Epidermal melanocyte (primary cell): ENCODE results near the gene SCAI.
"Not testable (repeated sequence)": the region's sequence is repeated elsewhere in the genome, so short reads cannot be mapped to it uniquely, and the experiment has no call there.

ENCODE experiments used
- DNase-seq: peaks from one replicate; pipeline ENCODE4 v3.0.0; 2011; ENCODE audit warnings: low spot score; ENCODE audit not compliant: insufficient read length

SCAI gene

DNA sequence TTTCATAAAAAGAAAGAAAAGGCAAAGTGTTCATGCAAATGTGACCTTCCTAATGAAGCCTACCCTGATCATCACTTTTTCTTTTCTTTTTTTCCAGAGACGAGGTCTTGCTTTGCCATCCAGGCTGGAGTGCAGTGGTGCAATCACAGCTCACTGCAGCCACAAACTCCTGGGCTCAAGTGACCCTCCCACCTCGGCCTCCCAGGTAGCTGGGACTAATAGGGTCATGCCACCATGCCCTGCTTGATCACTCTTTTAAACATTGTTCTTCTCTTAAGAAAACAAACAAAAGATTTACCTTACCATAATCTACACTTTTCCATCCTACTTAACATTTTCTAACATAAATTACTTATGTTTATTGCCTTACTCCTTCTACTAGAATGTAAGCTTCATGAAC lies 193.9 kb downstream of the SCAI start:
- no peak for DNase-seq

- no peak for DNase-seq
Observed at GRCh38 chr9:124947727-124948391, 195.5 kb downstream of the SCAI start.

DNA sequence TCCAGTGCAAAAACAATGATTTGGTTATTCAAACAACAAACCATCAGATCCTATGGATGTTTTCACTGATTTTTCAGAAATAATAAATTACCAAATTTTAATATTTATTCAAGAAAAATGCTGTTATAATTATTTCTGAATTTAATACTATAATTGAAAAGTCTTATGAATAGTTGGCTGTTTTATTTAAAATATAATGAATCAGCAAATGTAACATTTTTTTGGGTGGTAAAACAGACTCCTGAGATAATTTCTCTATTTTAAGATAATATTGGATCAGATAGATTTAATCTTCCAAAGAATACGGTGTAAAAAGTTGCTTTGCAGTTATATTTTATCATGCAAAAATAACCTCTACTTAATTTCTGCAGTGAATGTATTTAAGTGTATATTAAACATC lies 197.2 kb downstream of the SCAI start:
- no peak for DNase-seq

- DNase-seq: no peak
Observed at GRCh38 chr9:124941679-124942561, 201.4 kb downstream of the SCAI start.

- DNase-seq: peak; percentile 93
Observed at GRCh38 chr9:124940894-124941678, 202.2 kb downstream of the SCAI start, which contains the start of gene GOLGA1. Gene GOLGA1, minus strand, starts transcription at chr9:124941083. Its CDS starts 2,372 bp downstream, at chr9:124938711.

- no peak for DNase-seq
Observed at GRCh38 chr9:124940521-124940893, 202.8 kb downstream of the SCAI start.

- DNase-seq: no peak
Observed at GRCh38 chr9:124939944-124940343, 203.4 kb downstream of the SCAI start.

GRCh38 chr9:124934290-124934689 lies 209.0 kb downstream of the SCAI start:
- no peak for DNase-seq

- DNase-seq: no peak
Observed at GRCh38 chr9:124932333-124932732, 211.0 kb downstream of the SCAI start.

DNA sequence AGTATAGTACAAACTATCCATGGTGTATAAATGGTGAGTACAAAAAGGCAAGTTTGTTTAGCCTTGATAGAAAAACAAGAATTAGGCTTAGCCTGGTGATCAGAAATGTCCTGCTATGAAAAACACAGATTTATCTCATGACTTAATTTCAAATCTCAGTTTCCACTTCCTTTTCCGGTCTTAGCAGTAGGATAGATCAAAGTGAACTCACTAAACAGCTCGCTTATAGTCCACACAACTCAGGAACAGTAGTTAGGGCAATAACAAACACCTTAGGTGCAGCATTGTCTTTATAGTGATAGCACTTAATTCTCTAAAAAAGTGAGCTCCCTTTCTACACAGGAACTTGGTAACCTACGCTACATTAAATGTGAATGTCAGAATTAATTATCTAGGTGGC lies 213.9 kb downstream of the SCAI start:
- DNase-seq: no peak

- no peak for DNase-seq
Observed at GRCh38 chr9:124928116-124928515, 215.2 kb downstream of the SCAI start.

- DNase-seq: not testable (repeated sequence)
Observed at GRCh38 chr9:124920394-124920793, 222.9 kb downstream of the SCAI start.

GRCh38 chr9:124914753-124915405 lies 228.4 kb downstream of the SCAI start:
- no peak for DNase-seq

DNA sequence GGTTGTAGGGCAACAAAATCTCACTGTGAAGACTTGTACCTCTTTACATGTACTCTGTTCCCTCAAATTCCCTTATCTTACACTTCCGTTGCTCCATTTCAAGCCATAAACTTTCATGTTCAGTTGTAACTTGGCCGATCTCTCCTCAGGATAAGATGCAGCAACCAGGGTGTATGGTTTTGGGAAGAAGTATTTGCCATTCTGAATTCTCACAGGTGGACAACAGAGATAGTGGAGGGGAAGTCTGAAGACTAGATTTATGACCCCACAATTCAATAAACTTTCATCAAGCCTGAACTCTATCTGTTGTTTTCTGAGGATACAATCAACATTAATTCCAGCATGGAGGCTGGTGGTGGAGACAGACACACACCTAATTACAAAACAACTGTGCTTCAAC lies 229.9 kb downstream of the SCAI start:
- DNase-seq: no peak

DNA sequence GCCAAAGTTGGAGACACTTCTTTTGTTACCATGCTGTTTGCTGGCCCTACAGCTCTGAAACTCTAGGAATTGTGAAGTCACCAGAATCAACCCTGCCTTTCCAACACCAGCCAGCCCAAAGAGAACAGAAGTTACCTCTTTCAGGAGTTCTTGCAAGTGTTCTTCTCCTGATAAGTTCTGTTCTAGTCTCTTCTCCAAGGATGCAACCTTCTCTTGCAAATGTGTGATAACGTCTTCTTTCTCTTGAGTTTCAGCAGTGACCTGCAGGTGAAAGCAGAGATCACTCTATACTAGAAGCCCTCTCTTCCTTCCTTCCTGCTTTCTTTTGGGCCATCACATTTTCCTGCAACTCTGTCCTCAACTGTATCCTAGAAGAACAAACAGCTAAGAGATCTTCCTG lies 231.6 kb downstream of the SCAI start:
- DNase-seq: no peak

GRCh38 chr9:124908098-124908497 lies 235.2 kb downstream of the SCAI start:
- DNase-seq: no peak

GRCh38 chr9:124906966-124907365 lies 236.4 kb downstream of the SCAI start:
- DNase-seq: no peak

DNA sequence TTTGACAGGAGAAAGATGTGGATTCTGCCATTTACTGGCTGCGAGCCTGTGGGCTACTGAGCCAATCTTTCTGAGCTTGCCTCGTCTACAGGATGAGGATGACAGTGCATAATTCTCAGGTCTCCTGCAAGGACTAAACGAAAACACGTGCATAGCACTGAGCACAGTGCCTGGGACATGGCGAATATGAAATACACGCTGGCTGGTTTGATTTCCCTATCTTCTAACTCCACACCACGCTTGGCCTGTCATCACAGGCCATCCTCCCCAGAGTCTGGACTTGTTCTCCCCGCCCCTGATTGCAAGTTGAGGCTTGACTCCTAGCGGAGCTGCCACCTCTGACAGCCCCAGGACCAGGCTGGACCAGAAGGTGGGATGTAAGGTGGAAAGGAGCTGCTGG lies 243.5 kb downstream of the SCAI start:
- no peak for DNase-seq

DNA sequence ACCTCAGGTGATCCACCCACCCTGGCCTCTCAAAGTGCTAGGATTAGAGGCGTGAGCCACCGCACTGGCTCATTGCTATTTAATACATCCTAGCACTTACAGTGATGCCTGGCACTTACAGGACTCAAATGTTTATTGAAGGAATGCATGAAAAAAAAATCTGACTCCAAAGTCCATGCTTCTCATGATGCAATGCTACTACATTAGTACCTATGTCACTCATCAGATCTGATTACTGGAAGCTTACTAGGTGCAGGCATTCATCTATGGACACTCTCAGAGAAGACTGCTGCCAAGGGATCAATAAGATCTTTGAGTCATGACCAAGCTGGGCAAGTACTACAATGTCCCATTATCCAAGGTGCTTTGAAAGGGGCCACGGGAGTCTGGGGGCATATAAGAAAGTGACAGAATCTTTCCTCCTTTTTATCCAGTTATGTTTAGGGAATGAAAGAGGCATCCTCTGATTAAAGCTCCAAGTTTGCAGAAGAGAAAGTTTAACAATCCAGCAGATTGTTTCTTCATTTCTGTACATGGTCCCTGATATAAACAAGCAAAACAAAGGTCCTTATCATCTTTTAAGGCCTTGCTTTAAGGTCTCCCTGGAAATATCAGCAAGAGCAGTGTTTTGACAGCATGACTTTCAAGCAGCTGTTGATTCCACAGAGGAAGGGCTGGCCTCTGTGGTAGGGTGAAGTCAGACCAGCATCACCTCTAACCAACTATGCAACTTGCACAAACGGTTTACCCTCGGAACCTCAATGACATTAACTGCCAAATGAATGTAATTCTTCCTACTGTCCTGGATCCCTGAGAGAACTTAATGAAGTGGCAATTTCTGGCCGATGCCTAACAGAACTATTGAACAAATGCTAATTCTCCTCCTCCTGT lies 245.5 kb downstream of the SCAI start:
- DNase-seq: no peak

DNA sequence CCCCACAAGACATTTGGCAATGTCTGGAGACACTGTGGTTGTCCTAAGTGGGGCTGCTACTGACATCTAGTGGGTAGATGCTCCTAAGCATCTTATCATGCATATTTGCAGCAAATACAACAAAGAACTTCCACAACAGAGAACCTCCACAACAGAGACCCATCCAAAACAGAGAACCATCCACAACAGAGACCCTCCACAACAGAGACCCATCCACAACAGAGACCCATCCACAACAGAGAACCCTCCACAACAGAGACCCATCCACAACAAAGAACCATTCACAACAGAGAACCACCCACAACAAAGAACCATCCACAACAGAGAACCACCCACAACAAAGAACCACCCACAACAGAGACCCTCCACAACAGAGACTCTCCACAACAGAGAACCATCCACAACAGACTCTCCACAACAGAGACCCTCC lies 248.6 kb downstream of the SCAI start:
- no peak for DNase-seq
